ENCODE data around the gene USB1.
A peak's percentile ranks its signal among the peaks of the same experiment; 100 is the strongest.

Gene USB1

DNA sequence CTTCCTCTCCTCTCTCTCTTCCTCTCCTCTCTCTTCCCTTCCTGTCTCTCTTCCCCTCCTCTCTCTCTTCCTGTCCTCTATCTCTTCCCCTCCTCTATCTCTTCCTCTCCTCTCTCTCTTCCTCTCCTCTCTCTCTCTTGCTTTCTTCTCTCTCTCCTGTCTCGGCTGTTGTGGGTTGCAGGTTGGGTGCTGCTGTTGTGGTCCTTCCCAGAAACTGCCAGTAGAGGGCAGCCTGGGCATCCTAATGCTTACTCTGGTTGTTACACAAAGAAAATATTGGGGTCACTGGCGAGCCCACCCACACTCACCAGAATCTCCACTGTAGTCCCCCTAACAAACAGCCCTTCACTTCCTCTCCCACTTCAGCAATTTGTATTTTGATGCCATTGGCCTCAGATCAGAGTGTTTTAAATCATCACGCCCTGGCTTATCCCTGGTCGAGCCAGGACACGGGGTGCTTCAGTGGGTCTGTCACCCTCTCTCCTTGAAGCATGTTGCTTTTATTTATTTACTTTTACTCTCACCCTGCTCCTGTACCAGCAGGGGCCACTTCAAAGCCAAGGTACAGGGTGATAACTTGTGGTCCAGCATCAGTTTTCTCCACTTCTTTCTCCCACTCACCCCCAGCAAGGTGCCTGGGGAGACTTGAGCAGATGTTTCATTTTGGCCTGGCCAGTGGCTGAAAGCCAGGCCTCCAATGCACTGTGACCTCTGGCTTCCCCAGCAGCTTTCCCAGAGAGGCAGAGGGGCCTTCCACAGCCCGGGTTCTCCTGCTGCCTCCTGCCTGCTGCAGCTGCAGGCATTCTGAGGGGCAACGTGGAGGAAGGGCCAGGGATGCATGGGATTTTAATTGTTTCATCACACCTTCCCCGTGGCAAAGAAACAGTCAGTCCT is 19.7 kb downstream of the USB1 start:
- DNase-seq = peak; percentile 55 to 74 (median 64)

DNA sequence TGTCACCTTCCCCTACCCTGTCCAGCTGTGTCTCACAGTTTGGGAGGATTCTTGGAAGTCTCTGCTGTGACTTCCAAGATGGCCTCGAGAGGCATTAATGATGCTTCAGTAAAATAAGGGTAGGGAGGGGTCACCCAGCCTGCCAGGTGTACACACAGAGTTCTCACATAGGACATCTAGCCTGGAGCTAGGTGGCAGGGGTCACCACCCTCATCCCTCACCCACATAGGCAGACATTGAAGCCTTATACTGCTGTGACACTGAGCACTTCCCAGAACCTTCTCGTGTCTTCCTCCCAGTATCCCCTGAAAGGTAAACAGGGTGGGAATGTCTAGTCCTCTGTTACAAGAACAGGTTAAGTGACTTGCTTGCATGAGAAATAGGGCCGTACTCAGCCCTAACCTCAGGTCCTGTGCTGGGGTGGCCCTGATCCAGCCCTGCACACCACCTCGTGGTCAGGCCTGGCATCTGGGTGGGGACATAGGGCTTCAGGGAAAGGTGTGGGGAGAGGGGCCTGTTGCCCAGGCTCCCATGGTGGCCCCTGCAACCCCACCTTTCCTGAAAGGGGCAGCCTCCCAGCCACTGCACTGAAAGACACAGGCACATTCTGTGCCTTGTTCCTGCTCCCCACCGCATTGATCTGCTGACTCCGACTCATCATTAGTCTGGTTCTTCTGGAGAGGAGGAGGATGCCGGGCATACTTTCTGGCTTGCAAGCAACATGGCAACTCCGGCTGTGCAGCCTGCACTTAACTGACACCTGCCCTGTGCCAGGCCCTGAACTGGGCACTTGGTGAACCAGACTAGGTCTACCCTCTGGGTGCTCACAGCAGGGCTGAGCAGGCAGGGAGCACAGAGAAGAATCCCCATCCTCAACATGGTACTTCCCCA is 20.7 kb downstream of the USB1 start:
- DNase-seq = peak in 1 of 4 experiments; percentile 41

DNA sequence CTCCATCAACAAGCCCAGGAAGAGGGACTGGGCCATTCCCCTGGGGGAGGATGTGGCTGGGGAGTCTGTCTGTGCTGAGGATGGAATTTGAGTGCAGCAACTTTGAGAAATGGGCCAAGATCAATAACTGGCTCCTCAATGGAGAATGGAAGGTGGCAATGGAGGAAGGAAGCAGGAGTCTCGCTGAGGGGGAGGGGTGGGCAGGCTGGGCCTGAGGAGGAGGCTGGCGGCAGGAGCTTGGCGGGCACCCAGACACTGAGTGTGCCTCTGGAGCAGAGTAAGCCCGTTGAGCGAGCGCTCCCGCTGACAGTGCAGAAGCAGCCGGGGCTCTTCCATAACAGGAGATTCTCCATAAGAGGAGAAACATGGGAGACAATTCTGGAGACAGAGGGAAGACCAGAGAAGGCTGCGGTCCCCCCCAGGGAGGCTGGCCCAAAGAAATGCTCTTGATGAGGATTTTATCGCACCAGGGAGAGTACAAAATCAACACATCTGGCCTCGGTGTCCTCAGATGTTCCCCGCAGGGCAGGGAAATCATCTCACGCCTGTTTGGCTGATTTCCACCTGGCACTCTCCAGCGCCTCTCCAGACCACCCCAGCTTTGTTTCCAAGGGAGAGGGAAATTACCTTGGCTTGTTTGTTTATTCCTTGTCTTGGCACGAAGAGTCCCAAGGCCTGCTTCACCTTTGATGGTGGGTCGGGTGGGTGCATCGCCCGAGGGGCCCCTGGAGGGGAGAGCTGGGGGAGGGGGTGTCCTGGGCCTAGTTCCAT is 21.6 kb downstream of the USB1 start:
- DNase-seq = peak in 1 of 4 experiments; percentile 62

DNA sequence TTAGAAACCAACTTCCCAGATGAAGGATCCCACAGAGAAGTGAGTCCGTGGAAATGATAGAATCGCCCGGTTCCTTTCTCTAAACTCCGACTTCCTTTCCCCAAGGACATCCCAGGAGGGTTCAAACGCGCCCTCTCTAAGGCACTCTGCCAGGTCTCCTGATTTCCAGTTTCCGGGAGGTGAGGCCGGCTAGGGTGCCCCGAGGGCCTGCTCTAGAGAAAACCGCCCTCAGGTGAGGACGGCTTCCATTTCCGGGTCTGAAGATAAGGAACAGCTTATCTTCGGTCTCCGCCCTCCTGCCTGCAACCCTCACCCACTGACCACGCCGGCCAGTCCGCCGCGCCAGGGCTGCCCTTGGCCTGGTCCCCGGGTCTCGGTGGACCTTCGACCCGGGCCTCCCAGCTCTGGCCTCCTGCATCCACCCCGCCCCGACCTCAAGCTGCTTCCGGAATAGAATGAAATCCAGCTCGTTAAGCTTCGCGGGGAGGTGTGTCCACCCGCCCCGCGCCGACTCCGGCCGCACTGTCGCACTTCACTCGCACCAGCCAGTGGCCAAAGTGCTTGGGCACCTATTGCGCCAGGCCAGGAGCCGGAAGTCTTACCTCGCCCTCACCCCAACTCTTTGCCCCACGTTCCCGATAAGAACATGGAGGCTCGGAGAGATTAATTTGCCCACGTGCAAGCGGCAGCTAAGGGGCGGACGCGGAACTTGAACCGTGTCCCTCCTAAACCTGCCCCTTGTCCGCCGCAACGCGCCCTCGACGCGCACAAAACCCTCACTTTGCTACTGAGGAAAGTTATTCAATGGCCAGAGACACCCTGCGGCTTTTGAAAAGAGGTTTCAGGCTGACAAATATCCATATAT is 23.5 kb downstream of the USB1 start:
- peak in 3 of 4 experiments; percentile 12 to 42 (median 19) for DNase-seq

DNA sequence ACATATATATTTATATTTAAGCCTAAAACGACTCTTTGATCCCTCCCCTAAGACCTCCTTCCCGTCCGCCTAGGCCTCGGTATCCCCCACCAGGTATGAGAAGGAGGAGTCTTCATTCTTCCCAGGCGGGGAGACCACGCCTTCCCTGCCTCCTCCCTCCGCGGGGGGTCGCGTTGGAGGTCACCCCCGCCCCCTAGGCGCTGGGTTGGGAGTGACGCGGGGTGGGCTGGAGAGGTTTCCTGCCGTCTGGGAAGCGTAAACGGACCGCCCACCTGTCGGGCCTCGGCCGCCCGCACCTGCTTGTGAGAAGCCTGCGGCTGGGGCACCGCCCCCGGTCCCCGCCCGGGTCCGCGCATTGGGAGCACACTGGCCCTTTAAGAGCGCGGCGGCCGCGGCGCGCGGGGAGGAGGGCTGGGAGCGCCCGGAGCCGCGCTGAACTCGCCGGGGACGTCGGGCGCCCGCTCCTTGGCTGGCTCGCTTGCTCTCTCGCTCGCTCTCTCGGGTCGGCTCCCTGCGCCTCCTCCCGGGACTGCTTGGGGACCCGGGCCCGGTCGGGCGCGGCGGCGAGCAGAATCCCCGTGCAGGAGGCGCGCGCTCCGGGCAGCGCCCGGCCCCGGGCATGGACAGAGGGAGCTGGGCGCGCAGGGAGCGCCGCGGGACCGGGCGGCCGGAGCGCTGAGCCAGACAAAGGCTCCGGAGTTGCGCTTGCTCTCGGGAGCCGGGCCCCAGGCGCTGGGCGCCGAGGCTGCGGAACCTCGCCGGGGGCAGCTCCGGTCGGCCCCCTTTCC is 24.3 kb downstream of the USB1 start, which contains the start of gene MMP15:
Gene MMP15 (plus strand): TSS at position 404 of the 788 bp plus-strand sequence. CDS start 597 bp downstream, outside the sequence.
- peak; percentile 46 to 83 (median 64) for DNase-seq

DNA sequence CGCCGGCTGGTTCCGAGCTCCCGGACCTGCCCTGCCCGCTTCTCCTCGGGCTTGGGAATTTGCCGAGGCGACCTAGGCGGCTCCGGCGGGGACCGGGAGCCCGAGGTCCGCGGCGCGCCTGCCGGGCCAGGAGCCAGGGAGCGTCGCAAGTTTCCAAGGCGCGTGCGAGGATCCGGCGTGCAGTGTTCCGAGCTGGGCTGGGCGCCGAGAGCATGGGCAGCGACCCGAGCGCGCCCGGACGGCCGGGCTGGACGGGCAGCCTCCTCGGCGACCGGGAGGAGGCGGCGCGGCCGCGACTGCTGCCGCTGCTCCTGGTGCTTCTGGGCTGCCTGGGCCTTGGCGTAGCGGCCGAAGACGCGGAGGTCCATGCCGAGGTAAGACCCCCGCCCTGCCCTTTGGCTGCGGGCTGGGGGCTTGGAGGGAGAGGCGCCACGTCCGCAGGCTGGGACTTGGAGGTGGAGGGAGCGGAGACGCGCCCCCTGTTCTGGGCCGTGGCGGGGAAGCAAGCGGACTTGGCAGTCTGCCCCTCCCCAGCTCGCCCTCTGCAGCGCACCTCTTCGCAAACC is 25.0 kb downstream of the USB1 start:
- peak in 3 of 4 experiments; percentile 48 to 74 (median 58) for DNase-seq

DNA sequence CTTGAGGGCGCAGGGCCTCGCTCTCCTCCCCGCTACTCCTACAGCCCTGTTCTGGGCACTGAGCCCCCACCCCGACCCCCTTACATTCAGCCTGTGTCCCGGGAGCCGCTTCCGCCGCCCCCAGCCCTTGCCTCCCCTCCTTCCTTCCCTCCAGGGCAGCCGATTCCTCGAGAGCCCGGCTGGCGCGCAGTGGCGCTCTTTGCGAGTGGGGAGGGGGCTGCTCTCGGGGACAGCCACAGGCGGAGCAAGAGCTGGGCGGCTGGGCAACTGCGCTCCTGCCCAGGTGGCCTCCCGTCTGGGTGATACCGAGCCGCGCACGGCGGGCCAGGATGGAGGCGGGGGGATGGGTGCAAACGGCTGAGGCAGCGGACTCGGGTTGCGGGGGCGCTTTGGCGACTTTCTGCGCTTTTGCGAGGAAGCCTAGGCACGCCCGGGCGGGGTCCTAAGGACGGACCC is 25.5 kb downstream of the USB1 start:
- no peak for DNase-seq

DNA sequence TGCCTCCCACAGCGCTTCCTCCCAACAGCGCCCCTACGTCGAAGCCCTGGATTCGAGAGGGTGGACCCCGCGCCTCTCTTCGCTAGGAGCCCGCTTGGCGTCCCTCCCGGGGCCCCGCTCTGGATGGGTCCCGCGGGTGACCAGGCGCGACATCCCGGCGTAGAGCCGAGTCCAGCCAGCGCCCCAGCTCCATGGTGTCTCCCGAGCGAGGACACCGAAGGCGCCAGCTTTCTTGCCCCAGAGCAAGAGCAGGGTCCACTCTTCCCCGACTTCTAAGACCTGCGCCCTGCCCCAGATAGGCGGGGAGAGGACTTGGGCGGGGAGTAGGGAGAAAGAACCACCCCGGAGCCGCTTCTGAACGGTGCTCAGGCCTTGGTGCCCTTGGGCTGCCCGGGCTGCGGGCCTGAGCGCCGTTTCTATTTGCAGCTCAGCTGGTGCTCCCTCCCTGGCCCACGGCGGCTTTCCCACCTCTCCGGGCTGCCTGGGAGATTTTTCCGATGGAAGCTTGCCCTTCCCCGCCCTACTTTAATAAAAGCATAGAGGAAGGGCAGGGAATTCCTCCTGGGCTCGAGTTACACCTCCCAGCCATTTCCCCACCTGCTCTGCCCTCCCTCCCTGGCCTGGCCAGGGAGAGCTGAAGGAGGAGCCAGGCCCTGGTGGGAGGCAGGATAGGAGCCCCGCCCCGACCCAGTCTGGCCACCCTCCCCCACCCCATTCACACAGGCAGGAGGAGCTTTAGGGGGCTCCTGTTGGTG is 26.1 kb downstream of the USB1 start:
- DNase-seq = peak in 1 of 4 experiments; percentile 12

DNA sequence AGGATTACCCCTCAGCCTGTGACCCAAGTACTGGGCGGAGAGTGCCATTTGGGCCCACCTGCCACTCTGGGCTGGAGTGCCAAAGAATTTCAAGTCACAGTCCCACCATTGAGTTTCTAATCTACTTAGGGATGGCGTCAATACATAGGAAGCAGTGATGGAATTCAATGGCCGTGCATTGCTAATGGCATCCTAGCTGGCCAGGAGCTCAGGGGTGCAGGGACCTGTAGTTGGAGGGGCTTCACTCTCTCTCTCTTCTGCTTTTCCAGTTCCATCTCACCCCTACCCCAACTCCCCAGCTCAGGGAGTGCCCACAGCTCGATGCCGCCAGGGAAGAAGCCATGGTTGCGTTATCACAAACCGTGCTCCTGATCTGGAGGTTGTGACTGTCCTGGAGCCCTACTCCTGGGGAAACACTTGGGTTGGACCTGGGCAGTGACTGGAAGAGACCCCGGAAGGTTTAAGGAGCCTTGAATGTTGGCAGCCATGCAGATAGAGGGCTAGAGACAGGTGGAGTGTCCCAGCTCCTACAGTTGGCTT is 26.8 kb downstream of the USB1 start:
- DNase-seq = no peak

DNA sequence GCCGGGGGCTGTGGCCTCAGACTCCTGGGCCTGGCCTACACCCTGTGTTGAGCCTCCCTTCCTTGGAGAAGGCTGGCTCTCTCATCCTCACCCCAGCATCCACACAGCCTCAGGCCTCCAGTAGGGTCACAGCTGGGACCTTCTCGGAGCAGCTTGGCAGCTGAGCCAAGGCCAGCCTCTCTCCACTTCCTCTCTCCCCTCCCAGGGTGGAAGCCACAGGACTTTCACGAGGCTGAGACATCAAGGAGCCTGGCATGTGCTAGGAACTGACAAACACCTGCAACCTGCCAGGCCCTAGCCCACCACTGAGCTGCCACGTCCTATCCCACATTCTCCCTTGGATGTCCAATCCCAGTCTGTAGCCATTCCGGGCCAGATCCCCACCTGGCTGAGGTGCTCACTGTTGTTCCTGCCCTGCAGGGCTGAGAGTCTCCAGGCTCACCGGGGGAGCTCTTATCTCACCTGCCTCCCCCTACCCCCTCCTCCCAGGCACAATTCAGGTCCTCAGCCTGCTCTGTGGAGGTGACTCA is 27.4 kb downstream of the USB1 start:
- DNase-seq = peak in 3 of 4 experiments; percentile 36 to 55 (median 42)

DNA sequence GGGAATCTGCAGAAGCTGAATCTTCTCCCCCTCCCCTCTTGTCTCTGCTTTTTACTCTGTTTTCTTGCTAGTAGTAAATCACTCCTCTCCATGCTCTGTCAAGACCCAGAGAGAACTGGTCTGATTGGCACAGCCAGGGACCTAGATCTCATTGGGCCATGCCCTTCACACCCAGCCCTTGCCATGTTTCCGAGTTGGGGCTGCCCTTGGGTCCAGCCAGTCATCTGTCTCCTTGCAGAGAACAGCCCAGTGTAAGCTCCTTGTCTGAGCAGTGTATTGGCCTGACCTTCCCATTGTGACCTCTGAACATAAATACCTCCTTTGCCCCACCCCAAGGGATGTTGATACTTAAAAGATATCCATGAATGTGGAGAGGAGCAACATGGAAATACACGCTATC is 28.2 kb downstream of the USB1 start:
- no peak for DNase-seq

DNA sequence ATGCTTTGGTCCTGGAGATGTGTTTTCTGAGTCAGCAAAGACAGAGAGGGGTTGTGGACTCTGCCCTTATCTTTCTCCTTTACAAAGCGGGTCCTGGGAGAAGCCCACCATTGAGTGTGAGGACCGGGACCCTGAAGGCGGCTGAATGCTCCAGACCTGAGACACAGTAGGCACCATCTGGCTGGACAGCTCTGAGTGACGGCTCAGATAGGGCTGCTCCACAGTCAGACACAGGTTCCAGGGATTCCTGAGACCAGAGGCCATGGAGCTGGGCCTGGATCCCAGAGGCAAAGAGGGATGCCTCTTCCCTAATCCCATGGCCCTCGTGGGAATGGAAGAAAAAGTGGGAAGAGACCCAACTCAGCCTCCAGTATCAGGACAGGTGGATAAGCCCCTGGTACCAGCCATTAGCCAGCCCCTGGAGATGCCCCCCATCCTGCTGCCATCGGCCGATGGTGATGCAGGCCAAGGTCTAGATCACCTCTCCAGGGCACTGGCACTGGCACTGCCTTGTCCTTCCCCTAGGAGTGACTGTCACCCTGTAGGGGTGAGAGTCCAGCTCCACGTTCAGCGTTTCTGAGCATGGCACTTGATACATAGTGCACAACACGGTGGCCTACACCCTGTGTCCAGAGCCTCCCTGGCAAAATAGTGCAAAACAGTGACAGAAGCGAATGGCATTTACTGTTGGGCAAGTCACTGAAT is 29.1 kb downstream of the USB1 start:
- no peak for DNase-seq

DNA sequence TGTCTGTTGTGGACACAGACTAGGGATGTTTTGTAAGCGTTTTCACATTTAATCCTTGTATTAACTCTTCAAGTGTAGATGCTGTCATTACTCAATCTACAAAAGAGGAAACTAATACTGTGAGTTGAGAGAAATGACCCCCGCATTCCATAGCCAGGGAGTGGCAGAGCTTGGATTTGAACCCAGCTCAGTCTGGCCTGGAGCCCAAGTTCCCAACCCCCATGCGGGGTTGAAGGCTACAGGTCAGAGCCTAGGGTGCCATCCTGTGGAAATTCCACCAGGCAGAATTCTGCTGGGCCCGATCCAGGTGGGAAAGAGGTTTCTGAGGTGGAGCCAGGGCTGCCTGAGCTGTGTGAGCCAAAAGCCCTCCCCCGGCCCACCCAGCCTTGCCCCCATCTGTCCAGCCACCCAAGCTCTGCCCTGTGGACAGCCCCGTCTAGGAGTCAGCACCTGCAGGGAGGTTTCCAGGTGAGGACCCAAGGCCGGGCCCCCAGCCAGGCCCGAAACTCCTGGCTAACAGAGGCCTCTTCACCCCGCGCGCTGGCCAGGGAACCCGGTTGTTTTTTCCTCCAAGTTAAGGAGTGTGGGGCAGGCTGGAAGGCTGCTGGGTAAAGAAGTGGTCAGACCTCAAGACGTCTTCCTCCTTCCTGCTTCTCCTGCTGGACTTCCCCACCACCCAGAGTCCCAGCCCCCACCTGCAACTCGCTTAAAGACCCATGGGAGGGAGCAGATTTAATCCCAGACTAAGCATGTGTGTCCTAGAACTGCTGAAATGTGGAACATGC is 30.0 kb downstream of the USB1 start:
- peak in 2 of 4 experiments; percentile 31 to 40 for DNase-seq

DNA sequence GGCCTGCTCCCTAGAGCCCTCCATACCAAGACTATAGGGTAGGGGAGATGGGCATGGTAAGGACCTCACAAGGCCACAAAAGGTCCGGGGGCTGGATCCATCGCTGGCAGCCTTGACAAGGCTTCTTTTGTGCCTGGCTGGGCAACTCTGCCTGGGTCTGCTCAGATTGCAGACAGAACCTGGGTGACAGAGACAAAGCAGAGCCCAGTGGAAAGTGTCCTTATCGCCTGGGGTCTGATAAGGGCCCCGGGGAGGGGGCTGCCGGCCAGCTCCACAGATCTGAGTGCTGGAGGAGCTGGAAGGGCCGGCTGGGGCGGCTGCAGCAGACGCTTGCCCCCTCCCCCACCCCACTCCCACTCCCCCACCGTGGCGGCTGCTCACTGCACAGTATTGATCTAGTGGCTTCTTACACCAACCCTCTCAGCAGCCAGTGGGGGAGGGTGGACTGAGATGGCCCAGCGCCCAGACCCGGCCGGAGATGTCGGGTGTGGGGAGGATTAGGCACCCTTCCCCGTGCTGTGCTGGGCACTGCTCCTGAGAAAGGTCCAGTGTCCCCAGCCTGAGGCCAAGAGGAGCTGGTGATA is 31.6 kb downstream of the USB1 start:
- DNase-seq = no peak

DNA sequence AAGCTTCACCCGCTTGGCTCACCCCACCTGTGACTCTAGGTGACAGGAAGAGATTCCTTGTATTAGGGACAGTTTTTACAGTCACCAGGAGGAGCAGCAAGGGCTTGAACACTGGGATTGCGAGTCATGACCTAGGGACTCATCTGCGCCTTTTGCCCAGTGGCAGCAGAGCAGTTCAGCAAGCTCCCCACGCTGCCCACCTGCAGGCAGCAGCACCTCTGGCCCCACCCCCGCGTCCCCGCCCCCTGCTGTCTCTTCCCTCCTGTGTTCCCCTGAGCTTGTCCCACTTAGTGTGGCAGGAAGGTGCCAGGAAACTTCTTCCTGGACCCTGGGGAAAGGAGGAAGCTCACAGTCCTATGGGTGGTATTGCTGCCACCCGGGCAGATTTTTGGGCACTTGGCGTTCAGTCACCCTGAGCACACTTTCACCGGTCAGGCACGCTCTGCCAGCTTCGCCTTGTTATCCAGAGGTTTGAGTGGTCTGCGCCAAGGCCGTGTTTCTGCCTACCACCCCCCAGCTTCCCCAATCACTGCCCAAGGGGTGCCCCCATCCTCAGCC is 33.0 kb downstream of the USB1 start:
- DNase-seq = no peak

DNA sequence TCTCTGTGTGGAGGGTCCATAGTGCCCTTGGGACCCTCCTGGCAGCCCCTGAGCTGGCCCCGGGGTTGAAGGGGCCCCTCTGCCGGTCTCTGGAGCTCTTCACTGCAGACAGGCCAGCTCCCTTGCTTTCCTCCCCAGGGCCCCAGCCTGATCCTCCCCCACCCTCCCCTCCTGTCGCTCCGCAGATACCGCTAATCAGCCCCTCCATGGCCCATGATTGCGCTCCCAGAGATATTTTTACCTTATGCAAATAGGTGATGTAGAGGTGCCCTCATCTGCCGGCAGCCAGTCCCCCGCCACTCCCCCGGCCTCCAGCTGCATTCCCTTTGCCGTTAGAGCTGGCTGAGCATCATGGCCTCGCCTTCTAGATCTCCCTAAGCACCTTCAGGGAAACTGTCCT is 33.6 kb downstream of the USB1 start:
- no peak for DNase-seq

Measured in suppressor macrophage (primary cell).